Daoy (cell line): Measurements from ENCODE around the gene SURF6. TPM values are rescaled to one million over a fixed set of nuclear protein-coding genes. Genes with fewer than 3 reads are reported as not detected.
"Not testable (repeated sequence)": the region's sequence is repeated elsewhere in the genome, so short reads cannot be mapped to it uniquely, and the experiment has no call there.

Source experiments
- DNase-seq: peaks from one replicate; pipeline ENCODE4 v3.0.0-alpha.2; 2015; ENCODE audit warnings: low read depth
- total RNA-seq: library from RNA; depleted of rRNA; stranded (reverse); fragments of >200 nt; shearing (Covaris generic); gene quantifications from 2 replicates; pipeline ENCODE4 v1.2.3, GENCODE V29; 2014

The SURF6 gene
- total RNA-seq, 1 experiment from 2014 or later = 52.9 TPM

- DNase-seq = no peak
Observed at GRCh38 chr9:133348718-133349573, 13.0 kb upstream of the SURF6 start.

GRCh38 chr9:133347985-133348717, 12.2 kb upstream of the SURF6 start, which contains the start of the genes MED22 and RPL7A:
Gene MED22, minus strand, starts transcription at chr9:133348131. Its CDS starts 1,469 bp downstream, at chr9:133346662.
Gene RPL7A, plus strand, starts transcription at chr9:133348218. Its CDS starts 26 bp downstream, at chr9:133348244.
- DNase-seq = peak; percentile 96

GRCh38 chr9:133347515-133347984, 11.6 kb upstream of the SURF6 start:
- peak; percentile 55 for DNase-seq

- no peak for DNase-seq
Observed at GRCh38 chr9:133346021-133346785, 10.2 kb upstream of the SURF6 start.

- no peak for DNase-seq
Observed at GRCh38 chr9:133345596-133345995, 9.6 kb upstream of the SURF6 start.

DNA sequence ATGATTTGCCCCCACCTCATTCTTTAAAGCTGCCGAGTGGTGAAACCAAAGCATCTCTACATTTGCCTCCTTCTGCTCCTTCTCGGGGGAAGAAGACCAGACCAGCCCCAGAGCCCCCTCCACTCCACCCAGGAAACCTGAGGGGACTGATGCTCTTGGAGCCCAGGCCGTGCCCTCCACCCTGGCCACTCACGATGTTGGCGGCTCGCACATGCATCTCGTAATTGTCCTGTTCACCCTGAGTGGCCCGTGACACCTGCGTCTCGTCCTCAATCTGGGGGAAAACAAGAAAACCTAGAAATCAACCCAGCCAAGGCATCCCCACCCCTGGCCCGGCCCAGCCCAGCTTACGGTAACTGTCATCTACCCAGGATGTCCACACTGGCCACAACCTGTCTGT, 9.0 kb upstream of the SURF6 start:
- DNase-seq = no peak

- DNase-seq = no peak
Observed at GRCh38 chr9:133344071-133344470, 8.1 kb upstream of the SURF6 start.

DNA sequence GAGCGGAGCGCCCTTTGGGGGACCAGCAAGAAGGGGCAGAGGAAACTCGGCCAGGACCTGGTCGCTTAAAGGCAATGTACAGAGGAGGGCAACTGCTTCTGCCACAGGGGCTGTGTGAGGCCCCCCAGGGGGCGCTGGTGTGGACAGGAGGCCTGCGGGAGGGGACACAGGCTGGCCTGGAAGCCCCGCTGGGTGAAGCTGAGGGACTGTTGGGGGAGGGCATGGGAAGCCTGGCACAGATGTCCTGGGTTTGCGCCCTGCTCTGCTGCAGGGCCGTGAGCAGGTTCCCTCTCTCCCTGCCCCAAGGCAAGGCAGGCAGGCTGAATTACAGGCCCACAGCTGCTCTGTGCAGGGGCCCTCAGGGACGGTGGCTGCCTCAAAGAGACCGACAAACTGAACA, 6.6 kb upstream of the SURF6 start:
- DNase-seq = no peak

GRCh38 chr9:133342069-133342406, 6.0 kb upstream of the SURF6 start:
- DNase-seq = no peak

DNA sequence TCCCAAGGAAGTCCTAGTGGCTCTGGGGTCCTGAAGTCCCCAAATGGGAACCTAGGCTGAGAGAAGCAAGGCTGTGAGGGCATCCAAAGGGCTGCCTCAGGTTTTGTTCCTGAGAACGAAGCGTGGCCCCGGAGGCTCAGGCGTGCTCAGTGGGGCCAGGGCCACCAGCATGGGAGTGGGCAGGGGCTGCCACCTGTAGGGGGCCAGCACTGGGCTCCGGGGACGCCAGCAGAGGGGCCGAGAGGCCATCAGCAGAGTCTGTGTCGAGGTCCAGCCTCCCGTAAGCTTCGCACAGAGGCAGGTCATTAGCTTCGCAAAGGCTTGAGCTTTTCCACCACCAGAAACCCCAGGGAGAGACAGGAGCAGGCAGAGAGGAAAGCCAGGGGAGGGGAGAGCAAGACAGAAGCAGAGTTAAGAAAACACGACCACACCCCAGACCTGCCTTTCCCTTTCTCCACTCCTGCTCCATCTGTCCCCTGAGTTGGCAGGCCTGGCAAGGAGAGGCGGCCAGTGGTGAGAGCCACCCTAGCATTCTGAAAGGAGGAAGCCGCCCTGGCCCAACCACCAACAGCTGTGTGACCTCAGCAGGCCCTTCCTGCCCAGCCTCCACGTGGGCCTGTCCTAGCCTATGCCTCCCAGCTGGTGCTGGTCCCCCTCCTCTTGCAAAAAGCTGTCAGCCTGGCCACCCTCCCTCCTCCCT, 5.5 kb upstream of the SURF6 start:
- no peak for DNase-seq

GRCh38 chr9:133340916-133341315, 4.9 kb upstream of the SURF6 start:
- no peak for DNase-seq

GRCh38 chr9:133340256-133340655, 4.3 kb upstream of the SURF6 start:
- DNase-seq = no peak

DNA sequence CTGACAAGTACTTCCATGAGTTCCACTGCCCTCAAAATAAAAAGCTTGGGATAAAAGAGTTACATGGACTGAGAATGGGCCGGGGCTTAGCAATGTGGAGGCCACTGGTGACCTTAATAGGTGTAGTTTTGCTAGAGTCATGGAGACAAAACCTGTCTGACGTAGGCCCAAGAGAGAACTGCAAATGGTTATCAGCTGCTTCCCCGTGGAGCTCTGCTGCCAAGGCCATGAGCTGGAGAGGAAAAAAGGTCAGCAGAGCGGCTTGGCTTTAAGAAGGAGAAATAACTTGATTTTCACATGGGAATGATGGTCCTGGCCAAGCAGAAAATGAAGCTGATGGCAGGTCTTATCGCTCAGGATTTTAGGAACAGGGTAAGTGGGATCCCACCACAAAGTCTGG, 3.7 kb upstream of the SURF6 start:
- no peak for DNase-seq

- not testable (repeated sequence) for DNase-seq
Observed at GRCh38 chr9:133334888-133335287, 1.1 kb downstream of the SURF6 start.

DNA sequence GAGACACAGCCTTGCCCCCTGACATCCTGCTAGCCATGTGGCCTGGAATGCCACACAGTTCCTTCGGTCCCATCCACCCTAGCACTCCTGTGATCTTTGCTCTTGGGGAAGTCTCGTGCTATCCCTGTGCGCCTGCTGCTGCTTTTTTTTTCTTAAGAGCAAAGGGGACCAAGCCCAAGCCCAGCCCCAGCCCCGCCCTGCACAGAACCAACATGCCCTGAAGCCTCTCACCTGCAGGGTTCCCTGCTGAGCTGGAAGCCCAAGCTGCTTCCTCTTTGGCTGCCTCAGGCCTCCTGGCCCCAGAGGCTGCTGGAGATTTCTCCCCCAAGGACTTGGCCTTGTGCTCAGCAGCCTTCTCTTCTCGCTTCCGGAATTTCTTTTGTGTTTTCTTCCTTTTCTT, 1.8 kb downstream of the SURF6 start:
- DNase-seq = no peak

GRCh38 chr9:133333566-133333965, 2.4 kb downstream of the SURF6 start:
- DNase-seq = no peak

- no peak for DNase-seq
Observed at GRCh38 chr9:133333011-133333410, 3.0 kb downstream of the SURF6 start.

DNA sequence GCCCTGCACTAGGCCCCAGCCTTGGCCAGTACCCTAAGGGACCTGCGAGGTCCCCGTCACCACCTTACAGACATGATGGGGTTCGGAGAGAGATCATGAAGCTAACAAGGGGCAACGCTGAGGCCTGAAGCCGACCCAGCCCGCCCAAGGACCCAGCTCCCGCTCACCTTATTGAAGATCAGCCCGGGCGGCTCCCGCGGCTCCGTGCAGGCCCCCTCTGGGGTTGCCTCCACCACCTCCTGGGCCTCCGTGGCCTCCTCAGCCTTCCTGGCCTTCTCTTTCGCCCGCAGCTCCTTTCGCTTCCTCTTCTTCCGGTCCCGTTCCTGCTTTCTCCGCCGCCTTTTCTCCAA, 3.6 kb downstream of the SURF6 start:
- DNase-seq = no peak

DNA sequence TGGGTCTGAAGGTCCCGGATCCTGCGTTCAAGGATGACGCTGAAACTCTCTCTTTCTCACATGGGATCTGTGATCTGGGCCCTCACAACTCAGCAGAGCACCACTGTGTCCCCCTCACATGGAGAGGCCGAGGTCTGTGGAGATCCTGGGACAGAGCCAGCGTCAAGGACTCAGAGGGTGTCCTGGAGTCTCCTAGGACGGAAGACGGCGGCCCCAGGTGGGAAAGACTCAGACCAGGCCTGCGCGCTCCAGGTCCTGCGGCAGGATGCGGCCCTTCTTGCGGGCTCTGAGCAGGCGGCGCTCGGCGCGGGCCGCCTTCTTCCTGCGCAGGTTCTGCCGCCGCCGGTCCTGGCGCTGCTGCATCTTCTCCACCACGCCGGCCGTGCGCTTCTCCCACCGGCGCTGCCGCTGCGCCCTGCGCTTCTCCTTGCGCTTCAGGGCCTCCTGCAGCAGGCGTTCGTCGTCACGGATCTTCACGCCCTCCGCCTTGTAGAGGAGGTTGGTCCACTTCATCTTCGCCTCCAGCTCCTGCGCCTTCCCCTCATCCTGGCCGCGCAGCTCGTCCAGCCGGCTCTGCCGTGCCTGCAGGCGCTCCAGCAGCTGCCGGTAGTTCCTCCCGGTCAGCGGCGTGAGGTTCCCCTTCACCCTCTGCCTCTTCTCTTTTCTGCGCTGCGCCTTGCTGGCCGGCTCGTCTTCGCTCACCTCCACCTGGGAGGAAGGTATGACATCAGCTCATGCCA, 4.2 kb downstream of the SURF6 start:
- DNase-seq = no peak

DNA sequence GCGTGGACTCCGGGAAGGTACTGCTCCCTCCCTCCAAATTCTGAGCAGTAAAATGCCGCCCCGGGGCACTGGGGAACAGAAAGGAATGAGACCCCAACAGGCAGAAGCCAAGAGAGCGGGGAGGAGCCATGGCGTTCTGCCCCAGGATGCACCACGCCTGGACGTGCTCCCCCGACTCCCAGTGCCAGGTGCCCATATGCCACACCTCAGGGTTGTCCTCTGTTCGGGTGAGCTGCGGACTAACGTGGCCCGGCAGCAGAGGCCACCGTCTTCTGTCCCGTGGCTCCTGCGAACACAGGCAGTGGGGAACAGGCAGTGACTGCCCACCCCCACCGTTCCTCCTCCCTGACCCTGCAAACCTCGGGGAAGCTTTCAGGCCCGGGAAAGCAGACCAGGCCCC, 4.8 kb downstream of the SURF6 start:
- no peak for DNase-seq
